GM21576 (cell line): ENCODE results near the gene TMEM11.
A peak's percentile ranks its signal among the peaks of the same experiment; 100 is the strongest.
"Not testable (repeated sequence)": the region's sequence is repeated elsewhere in the genome, so short reads cannot be mapped to it uniquely, and the experiment has no call there.

Experiments used
- ATAC-seq: cut with Tn5 transposase; IDR thresholded peaks from one replicate; pipeline ENCODE4 v1.9.1; 2021; ENCODE audit warnings: mild to moderate bottlenecking, moderate library complexity; ENCODE audit not compliant: unreplicated experiment

TMEM11 gene

DNA sequence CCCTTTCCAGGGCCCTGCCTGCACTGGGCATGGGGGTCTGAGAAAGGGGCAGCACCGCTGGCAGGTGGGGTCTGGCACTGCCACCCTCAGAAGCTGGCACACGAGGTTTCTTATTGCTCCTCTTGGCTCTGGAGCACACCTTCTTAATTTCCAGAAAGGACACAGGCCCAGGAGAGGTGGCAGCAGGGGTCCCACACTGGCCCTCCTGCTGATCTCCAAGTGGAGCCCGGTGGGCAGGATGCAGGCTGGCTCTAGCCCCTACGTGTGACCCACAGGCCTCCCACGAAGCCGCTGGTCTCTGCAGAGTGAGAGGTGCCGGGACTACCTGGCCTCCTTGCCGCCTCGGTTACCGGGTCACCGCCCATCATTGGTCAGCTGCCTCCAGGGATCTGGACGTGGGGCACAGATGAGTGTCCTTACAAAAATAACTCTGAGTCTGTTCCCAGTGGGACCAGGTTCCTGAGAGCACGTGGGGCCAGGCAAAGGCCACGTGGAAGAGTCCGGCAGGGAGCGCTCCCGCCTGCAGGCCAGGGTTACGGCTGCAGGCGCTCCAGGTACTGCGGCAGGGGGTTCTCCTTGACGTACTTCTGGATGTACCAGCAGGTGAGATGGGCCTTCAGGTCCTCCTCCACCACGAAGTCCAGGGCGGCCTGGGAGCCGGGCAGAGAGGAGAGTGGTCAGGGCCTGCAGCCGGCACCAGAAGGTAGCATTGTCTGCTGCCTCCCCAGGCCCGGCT lies 29.0 kb upstream of the TMEM11 start:
- no peak for ATAC-seq

DNA sequence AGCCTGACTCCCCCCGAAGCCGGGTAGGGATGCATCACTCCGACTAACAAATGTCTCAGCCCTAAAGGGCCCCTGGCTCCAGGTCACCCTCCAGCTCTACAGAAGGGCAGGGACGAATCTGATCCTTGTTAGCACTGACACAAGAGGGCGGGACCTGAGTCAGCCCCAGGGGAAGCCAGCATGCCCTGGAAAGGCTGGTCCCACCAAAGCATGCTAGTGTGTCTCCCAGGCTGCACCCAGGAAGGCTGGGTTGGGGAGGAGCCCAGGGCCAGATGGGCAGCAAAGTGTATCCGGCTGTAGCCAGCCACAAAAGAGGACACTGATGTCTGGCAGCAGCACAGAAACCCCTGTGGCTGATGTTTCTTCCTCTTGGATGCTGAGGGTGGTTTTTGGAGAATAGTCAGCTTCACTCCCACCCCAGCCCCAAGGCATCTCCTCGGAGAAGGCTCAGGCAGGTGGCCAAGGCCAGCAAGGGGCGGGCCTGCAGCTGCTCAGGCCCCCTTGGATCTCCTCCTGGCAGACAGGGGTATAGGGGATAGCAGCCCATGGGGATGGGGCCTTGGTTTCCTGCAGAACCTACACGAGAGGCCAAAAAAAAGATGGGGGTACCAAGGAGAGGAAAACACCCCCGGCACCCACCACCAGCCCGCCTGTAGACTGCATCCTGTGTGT lies 28.2 kb upstream of the TMEM11 start:
- no peak for ATAC-seq

DNA sequence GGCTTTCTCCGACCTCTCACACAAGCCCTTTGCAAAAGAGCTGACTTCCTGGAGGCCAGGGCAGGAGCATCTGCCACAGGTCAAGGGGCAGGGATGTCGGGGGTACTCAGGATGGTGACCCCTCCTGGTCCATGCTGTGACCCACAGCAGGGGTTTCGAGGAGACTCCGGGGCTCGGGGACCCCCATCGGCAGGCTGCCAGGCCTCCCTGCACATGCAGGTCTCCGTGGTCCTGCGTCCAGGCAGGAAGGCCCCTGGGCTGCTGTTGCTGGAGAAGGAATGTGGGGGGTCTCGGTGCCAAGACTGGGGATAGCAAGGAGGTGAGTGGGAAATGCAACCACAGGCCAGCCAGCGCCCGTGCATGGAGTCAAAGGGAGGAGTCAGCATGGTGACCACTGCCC lies 27.6 kb upstream of the TMEM11 start:
- ATAC-seq = no peak

DNA sequence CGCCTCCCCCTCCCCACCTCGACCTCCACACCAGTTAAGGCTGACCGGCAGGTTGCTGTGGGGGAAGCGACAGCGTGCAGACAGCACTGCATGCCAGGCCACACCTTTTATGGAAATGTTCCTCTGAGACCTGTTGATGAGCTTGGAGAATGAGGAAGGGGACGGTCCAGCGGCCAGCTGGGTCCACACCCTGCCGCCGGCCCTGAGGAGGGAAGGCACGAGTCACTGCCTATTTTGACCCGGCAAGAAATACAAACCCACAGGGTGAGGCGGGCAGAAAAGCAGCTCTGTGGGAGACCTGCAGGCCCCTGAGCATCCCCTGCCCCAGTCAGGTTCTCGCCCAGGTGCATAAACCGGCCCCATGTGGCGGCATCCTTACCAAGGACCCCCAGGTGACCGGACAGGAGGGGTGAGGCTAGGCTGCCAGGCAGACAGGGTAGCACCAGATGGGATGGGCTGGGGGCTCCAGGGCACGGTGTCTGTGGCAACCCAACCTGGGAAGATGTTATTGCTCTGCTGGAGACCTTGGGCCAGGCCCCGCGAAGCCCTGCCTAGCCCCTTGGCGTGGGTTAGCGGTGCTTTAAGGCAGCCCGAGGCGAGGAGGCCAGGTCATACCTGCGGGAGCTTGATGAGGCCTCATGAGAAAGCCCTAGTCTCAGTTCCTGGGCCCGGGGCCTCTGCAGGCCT lies 26.6 kb upstream of the TMEM11 start:
- ATAC-seq = no peak

DNA sequence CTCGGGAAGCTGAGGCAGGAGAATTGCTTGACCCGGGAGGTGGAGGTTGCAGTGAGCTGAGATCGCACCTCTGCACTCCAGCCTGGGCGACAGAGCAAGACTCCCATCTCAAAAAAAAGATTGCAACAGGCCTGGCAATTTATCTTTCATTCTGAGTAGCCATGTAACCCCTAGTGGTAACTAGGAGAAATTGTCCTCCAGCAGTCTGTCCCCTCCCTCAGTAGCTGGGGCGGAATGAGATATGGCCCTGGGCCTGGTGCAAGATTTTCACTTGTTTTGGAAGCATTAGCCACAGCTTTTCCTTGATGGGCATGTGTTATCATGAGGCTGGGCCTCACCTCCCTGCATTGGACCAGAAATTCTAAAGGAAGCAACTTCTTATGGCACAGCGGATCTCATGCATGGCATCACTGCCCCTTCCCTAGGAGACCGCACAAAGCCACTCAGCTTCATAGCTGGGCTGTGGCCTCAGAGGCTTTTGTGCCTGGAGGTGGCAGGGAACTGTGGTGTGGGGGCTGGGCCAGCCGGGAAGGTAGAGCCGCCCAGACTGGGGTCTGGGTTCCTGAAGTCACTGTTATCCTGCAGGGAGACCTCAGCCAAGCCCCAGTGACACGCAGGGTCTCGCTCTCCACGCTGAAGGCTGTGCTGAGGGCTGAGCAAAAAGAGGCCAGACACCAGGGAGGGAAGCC lies 25.9 kb upstream of the TMEM11 start:
- no peak for ATAC-seq

DNA sequence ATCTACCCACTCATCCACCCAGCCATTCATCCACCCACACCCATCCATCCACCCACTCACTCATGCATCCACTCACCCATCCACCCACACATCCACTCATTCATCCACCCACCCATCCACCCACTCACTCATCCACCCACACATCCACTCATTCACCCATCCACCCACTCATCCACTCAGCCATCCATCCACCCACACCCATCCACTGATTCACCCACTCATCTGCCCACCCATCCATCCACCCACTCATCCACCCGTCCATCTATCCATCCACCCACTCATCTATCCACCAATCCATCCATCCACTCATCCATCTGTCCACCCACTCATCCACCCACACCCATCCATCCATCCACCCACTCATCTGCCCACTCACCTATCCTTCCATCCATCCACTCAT lies 22.0 kb upstream of the TMEM11 start:
- no peak for ATAC-seq

DNA sequence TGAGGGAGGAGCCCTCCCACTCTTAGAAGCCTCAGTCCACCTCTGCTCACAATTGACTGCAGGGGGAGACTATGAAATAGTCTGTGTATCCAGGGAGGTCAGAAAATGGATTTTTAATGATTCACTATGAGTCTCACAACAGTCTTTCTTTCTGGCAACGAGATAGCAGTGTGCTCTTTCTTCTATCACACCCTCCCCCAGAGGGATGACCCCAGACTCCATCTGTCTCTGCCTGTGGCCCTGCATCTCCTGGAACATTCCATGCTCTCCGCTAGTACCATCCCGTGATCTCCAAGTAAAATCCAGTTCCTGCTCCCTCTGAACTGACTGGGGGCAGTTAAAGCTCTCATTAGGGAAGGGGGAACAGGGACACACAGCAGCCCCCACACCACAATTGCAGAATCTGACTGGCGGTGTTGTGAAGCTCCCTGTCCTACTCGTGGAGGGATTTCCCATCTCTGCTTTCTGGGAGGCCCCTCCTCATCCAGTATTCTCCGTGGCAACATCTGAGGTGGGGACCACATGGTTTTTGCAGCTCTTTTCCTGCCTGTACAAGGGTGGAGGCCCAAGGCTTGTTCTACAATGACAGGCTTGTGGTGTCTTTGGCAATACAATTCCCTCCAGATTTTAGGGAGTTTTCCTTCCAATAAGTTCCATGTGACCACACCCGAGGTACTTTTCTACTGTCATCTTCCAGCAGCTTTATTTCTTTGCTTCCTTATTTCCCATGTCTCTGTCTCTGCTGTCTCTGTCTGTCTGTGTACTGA lies 19.8 kb upstream of the TMEM11 start:
- no peak for ATAC-seq

DNA sequence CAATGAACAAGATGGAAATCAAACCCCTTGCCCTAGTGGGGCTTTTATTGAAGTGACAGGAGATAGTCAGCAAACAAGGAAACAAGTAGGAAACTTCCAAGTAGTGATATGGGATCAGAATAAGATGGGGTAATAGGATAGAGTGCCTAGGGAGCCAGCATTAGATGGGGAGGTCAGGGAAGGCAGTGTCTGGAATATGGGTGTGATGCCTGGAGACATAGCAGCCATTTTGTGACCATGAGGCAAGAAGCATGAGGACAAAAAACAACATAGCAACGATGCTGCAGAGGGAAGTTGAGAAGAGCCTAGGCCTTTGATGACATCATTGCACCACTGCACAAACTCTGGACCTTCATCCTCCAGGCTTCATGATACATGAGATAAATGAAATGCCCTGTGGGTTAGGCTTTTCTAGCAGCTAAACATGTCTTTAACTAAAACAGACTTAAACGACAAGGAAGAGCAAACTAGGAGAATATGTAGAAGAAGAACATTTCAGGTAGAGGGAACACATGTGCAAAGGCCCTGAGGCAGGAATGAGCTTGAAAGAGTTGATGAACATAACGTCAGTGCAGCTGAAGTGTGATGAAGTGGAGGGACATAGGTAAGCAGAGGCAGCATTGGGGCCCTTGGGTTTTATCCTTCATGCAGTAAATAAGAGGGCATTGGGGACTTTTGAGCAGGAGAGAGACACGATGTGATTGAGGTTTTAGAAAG lies 18.2 kb upstream of the TMEM11 start:
- no peak for ATAC-seq

DNA sequence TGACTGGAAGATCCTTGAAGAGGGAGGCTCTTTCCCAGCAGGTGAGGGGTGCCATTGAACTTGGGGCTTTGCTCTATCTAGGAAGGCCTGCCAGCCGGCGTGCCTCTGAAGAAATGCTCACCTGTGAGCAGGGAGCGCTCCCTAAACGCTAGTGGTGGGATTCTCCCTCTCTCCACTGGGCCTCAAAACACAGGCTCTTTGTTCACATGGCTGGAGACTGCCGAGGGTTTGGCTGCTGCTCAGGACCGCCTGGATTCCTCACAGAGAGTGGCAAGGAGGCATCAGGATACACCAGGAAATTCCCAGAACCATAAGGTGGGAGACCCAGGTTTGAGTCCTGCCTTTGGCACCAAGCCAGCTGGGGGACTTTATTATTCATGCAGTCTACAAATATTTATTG lies 17.6 kb upstream of the TMEM11 start:
- ATAC-seq = no peak

DNA sequence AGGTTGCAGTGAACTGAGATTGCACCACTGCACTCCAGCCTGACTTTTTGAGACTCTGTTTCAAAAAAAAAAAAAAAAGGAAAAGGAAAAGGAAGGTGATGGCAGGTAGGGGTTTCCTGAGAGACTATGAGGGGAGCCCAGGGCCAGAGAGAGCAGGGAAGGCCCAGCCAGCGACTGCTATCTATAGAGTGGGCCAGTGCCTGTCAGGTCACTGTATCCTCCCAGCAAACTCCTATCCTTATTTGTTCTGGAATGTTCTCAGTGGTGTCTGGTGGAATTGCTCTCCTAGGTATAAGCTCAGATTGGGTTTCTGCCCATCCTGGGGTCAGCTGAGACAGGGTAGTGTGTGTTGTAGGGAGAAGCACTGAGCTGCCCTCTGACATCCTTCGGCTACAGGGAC lies 14.9 kb upstream of the TMEM11 start:
- no peak for ATAC-seq

DNA sequence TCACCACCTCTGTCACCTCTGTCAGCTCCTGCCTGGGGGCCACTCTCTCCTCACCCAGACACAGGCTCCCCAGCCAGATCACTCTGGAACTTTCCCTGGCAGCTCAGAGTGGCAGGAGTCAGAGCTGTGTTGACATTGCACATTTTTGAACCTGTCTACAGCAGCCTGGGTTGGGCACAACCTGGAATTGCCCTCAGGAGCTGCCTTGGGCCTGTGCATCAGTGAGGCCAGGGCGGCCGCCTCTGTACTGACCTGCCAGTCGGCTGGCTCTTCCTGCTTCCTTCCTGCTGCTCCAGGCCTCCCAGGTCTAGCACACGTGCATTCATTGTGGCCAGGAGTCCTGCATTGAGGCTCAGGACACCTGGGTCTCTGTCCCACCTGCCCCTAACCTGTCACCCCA lies 14.2 kb upstream of the TMEM11 start:
- no peak for ATAC-seq

DNA sequence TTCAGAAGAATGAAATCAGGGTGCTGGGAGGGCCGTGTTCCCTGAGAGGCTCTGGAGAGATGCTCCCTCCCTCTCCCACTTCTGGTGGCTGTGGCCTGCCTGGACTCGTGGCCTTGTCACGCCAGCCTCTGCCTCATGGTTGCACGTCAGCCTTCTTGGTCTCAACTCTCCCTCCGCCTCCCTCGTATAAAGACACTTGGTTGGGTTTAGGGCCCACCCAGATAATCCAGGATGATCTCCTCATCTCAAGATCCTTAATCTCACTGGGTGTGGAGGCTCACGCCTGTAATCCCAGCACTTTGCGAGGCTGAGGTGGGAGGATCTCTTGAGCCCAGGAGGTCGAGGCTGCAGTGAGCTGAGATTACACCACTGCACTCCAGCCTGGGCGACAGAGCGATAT lies 13.3 kb upstream of the TMEM11 start:
- ATAC-seq = not testable (repeated sequence)

DNA sequence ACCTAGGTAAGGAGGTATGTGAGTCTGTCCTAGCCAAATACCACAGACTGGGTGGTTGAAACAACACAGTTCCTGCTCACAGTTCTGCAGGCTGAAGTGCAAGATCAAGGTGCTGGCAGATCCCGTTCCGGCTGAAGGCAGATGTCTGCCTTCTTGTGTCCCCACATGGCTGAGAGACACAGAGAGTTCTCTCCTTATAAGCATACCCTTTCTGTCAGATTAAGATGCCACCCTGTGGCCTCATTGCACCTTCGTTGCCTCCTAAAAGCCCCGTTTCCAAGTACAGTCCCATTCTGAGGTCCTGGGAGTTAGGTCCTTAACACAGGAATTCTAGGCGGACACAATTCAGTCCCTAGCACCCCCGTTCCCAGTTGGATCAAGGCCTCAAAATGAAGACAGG lies 9.1 kb upstream of the TMEM11 start:
- no peak for ATAC-seq

DNA sequence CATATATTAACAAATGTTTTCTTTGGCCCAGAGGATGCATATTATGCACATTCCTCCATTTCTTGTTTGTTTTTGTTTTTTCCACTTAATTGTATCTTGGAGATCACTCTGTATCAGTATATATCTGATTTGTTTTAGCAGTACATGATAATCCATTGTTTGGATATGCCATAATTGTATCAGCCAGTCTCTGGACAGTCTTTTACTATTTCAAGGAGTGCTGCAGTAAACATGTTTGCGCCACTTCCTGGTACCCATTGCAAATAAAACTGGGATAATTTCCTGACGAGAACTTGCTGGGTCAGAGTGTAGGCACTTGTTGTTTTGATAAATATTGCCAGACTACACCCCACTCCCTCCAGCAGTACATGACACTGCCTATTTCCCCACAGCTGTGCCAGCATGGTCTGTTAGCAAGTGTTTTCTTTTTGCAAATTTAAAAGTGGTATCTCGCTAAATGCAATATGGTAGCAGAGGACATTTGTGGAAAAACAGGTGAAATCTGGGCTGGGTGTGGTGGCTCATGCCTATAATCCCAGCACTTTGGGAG lies 4.9 kb upstream of the TMEM11 start:
- no peak for ATAC-seq

DNA sequence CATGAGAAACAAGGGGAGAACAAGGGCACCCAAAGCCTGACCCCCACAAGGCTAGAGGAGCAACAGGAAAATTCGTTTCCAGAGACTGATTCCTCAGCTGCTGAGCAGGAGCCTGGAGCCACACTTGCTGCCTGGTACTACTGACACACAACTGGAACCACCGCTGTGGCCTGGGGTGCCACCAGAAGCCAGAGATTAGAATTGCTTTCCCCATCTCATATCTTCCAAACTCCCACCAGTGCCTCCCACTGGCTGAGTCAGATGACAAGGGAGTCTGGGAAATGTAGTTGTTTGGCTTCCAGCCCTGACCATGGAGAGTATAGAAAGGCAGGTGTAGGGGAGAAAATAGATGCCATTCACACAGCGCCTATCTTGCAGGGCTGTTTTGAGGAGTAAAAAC lies 4.1 kb upstream of the TMEM11 start:
- no peak for ATAC-seq

DNA sequence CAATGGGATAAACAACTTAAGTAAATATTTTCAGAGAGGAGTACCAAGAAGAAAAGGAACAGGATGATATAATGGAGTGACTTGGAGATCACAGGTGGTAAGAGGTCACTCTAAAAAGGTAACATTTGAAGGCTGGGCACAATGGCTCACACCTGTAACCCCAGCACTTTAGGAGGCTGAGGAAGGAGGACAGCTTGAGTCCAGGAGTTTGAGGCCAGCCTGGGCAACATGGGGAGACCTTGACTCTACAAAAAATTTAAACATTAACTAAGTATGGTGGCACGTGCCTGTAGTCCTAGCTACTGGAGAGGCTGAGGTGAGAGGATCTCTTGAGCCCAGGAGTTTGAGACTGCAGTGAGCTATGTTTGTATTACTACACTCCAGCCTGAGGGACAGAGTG lies 3.4 kb upstream of the TMEM11 start:
- no peak for ATAC-seq

DNA sequence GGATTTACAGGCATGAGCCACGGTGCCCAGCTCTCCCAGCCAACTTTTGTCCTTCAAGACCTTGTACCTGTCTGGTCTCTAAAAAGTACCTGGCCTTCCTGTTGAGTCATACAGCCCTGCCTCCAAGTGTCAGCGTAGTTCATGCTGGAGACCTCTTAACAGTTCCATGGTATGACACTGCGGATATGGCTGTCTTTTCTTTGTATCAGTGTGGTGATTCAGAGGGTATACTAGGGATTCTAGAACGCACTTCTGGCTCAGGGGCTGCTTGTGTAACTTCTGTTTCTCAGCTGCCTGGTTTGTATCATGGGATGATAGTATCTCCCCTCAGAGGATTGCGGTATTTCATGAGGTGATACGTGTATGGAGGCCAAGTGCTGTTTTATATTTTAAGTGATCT lies 2.0 kb upstream of the TMEM11 start:
- no peak for ATAC-seq

DNA sequence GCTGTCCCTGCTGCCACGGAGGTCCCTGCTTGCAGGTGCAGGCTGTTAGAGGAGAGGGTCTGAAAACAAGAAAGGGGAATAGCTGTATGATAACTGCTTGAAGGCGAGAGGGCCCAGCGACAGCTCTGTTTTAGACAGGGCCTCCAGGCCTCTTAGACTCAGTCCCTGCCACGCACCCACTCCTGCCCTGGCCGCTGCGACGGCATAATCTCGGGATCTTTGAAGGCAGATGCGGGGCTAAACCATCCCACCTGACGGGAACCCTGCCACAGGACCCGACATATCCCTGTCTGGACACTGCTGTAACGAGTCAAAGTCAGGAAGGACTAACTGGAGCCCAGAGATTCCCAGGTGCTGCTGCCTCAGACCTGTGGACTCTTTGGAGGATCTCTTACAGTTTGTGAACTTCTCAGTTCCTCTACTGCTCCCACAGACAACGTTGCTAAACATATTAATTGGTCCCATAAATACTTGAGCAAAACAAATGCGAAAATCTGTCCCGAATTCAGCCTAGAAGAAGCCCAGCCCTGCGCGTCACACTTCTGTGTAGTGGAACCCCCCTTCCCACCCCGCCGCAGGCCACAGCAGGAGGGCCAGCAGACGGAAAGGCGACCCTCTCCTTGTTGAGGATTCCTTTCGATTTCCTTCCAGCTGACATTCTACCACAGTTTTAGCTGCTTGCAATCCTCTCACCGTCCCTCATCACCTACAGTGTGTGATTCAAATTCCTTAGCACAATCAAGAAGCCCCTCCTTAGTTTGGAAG lies 998 bp upstream of the TMEM11 start:
- peak; percentile 15 for ATAC-seq

DNA sequence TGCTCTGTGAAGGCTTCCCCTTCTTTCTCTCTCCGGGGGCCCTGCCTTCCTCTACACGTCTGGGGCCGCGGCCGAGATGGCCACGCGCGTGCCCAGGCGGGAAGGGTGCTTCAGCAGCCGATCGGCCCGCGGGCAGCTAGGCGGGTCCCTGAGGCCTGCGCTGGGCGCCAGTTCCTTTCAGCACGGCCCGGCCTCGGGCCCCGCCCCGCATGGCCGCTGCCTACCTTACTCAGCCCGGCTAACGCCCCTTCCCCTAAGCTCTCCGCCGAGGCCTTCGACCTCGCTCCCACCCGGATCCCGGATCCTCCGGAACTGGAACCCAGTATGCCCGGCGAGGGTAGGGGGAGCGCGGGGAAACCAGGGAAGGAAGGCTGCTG lies 335 bp downstream of the TMEM11 start:
- peak; percentile 10 for ATAC-seq
